H1 (cell line): ENCODE results near the gene ADCY5.
A peak's percentile ranks its signal among the peaks of the same experiment; 100 is the strongest.

Source experiments
- POLR2A ChIP-seq, 2 experiments: IDR thresholded peaks; 1 replicate in 1 of 2; 2 replicates in 1 of 2; pipeline ENCODE4 v1.6.1; 2011; ENCODE audit warnings: low read depth in 2 of 2, low read length in 2 of 2, mild to moderate bottlenecking in 2 of 2; ENCODE audit errors: control extremely low read depth in 1 of 2
- TF ChIP-seq, protein P1 (sequence below), 3 experiments: IDR thresholded peaks; 1 replicate in 2 of 3; 2 replicates in 1 of 3; pipeline versions ENCODE4 v1.5.1 to v1.6.1; 2011; ENCODE audit warnings: low read length in 3 of 3, mild to moderate bottlenecking in 3 of 3, inconsistent platforms in 2 of 3, low read depth in 1 of 3, moderate library complexity in 1 of 3; ENCODE audit not compliant: insufficient read depth in 1 of 3; ENCODE audit errors: control extremely low read depth in 1 of 3

GRCh38 chr3:123378409-123378915 is 70.4 kb downstream of the ADCY5 start:
- TF ChIP-seq, protein P1, sequence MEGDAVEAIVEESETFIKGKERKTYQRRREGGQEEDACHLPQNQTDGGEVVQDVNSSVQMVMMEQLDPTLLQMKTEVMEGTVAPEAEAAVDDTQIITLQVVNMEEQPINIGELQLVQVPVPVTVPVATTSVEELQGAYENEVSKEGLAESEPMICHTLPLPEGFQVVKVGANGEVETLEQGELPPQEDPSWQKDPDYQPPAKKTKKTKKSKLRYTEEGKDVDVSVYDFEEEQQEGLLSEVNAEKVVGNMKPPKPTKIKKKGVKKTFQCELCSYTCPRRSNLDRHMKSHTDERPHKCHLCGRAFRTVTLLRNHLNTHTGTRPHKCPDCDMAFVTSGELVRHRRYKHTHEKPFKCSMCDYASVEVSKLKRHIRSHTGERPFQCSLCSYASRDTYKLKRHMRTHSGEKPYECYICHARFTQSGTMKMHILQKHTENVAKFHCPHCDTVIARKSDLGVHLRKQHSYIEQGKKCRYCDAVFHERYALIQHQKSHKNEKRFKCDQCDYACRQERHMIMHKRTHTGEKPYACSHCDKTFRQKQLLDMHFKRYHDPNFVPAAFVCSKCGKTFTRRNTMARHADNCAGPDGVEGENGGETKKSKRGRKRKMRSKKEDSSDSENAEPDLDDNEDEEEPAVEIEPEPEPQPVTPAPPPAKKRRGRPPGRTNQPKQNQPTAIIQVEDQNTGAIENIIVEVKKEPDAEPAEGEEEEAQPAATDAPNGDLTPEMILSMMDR (IDR thresholded peaks at IDR 0.05; ENCODE audit: control extremely low read depth in 1 of 3, insufficient read depth in 1 of 3, low read depth in 1 of 3, low read length in 3 of 3): peak in 2 of 3 experiments; percentile 17 to 19; a peak in 2 of 4 replicates
- TF ChIP-seq POLR2A (IDR thresholded peaks at IDR 0.05; ENCODE audit: control extremely low read depth in 1 of 2, low read depth in 2 of 2, low read length in 2 of 2): no peak
